GM19467 (cell line): ENCODE data around the gene TNMD.

Source experiments
- ATAC-seq: cut with Tn5 transposase; IDR thresholded peaks from one replicate; pipeline ENCODE4 v1.9.1; 2021; ENCODE audit warnings: mild to moderate bottlenecking, moderate library complexity; ENCODE audit not compliant: unreplicated experiment

Gene TNMD

GRCh38 chrX:100643956-100644860, 59.5 kb downstream of the TNMD start, which contains the start of gene SRPX2:
Gene SRPX2, plus strand, starts transcription at chrX:100644199. Its CDS starts 2,124 bp downstream, at chrX:100646323.
- ATAC-seq = no peak

GRCh38 chrX:100645106-100645505, 60.4 kb downstream of the TNMD start:
- ATAC-seq = no peak

GRCh38 chrX:100647095-100647494, 62.4 kb downstream of the TNMD start:
- ATAC-seq = no peak

GRCh38 chrX:100647739-100648138, 63.0 kb downstream of the TNMD start:
- ATAC-seq = no peak

- ATAC-seq = no peak
Measured at GRCh38 chrX:100648458-100649417, 64.0 kb downstream of the TNMD start.
